A673 (cell line): ENCODE data around the gene FNTB.

Experiments used
- CTCF ChIP-seq: fragments of 300-800, 200-600 bp; sonication (generic); conservative IDR thresholded peaks from 2 replicates; pipeline ENCODE4 v1.5.1; 2017; ENCODE audit warnings: low read depth, mild to moderate bottlenecking, antibody characterized with exemption, low read length, moderate library complexity, mixed read lengths
- EZH2 ChIP-seq: fragments of 200-600 bp; sonication (generic); IDR thresholded peaks from 2 replicates; pipeline ENCODE4 v1.6.1; 2017; ENCODE audit warnings: borderline replicate concordance, low read depth, mild to moderate bottlenecking, mixed read lengths, antibody characterized with exemption, low read length; ENCODE audit not compliant: poor library complexity, severe bottlenecking

- TF ChIP-seq CTCF (no peak), EZH2 (no peak)
Observed at GRCh38 chr14:64938972-64939816, 47.5 kb upstream of the FNTB start.
